HG02970 (cell line): ENCODE results near the gene HPN.

Experiments used
- ATAC-seq: cut with Tn5 transposase; IDR thresholded peaks from one replicate; pipeline ENCODE4 v1.9.1; 2021; ENCODE audit warnings: mild to moderate bottlenecking, moderate library complexity, moderate number of reproducible peaks; ENCODE audit not compliant: unreplicated experiment, low FRiP score

The HPN gene

GRCh38 chr19:35060160-35060855 lies 18.8 kb downstream of the HPN start:
- ATAC-seq, result no peak

DNA sequence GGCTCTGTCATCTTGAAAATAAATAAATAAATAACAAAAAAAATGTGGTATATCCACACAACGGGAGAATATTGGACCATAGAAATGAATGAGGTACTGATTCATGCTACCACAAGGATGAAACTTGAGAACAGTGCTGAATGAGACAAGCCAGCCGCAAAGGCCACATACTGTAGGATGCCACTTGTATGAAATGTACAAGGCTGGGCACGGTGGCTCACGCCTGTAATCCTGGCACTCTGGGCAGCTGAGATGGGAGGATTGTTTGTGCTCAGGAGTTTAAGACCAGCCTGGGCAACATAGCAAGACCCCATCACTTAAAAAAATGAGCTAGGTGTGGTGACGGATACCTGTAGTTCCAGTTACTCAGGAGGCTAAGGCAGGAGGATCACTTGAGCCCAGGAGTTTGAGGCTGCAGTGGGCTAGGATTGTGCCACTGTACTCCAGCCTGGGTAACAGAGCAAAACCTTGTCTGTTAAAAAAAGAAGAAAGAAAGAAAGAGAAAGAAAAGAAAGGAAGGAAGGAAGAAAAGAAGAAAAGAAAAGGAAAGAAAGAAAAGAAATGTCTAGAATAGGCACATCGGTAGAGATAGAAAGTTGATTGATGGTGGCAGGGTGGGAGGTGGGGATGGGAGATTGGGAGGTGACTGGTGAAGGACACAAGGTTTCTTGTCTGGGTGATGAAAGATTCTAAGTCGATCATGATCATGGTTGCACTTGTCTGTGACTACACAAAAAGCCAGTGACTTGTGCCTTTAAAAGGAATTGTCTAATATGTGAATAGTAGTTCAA lies 20.3 kb downstream of the HPN start:
- no peak for ATAC-seq

GRCh38 chr19:35062942-35063341 lies 21.4 kb downstream of the HPN start:
- no peak for ATAC-seq

- ATAC-seq, result no peak
Measured at GRCh38 chr19:35063940-35064818, 22.7 kb downstream of the HPN start.

DNA sequence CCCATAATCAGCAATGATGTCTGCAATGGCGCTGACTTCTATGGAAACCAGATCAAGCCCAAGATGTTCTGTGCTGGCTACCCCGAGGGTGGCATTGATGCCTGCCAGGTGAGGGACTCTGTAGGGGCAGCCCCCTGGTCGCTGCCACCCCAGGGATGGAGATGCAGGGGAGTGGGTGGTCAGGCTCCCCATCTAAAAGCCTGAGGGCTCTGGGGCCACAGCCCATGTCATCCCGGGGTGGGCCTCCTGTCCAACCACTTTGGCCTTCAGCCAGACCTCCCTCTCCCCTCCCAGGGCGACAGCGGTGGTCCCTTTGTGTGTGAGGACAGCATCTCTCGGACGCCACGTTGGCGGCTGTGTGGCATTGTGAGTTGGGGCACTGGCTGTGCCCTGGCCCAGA lies 24.1 kb downstream of the HPN start:
- no peak for ATAC-seq

- no peak for ATAC-seq
Measured at GRCh38 chr19:35066121-35066520, 24.6 kb downstream of the HPN start.

DNA sequence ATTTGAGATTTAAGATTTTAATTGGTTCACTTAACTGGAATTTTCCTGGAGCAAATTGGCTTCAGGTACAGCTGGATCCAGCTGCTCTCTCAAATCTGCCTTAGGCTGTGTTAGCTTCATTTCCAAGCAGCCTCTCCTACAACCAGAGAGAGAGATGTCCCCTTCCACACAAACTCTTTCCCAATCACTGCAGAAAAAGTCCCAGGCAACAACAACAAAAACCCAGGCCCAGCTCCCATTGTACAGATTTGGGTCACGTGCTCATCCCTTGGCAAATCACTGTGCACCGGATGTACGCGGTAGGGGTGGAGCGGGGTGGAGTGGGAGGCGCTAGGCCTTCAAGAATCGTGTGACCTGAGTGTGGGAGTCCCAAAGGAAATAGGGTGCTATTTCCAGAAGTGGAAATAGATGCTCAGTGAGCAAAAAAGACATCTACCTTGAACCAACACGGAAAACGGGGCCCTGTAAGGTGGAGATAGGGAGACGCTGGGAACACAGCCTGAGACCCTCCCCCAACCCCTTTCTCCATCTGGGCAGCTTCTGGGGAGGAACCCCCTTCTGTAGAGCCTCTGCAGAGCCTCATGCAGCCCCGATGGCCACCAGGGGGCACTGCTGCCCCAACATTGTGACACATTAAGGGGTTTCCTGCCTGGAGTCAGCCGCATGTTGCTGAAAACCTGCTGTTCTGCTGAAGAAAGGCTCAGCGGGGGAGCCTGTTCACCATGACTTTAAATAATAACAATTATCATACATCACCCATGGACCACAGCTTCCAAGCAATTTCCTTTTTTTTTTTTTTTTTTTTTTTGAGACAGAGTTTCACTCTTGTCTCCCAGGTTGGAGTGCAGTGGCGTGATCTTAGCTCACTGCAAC lies 25.4 kb downstream of the HPN start:
- peak; percentile 71 for ATAC-seq

GRCh38 chr19:35068941-35069634 lies 27.6 kb downstream of the HPN start:
- ATAC-seq, result no peak

DNA sequence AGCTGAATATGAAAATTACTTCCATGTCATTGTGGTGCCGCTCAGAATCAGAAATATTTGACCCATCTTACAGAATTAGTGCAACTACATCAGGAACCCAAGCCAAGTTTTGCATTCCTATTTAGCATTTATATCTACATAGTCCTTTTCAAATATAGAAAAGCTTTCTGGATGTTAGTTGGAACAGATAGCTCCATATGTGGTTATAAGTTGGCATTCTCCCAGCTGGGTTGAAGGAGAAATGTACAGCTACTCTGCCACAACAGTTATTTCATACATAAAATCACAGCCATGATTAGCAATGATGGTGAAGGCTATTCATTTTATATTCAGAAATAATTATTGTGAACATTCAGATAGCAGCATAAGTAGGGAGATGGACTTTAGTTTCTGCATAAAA lies 28.2 kb downstream of the HPN start:
- no peak for ATAC-seq

DNA sequence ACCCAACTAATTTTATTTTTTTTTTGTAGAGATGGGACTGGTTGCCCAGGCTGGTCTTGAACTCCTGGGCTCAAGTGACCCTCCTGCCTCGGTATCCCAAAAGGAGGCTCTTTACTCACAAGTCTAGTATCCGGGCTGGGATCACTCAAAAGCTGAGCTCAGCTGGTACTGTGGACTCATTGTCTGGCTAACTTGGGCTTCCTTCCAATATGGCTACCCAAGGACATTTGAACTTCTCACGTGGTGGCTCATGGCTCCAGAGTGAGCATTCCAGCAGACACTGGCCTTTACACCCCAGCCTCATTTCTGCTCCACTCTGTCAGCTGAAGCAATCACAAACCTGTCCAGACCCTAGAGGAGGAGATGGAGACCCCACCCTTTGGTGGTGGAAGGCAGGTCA lies 28.9 kb downstream of the HPN start:
- no peak for ATAC-seq

DNA sequence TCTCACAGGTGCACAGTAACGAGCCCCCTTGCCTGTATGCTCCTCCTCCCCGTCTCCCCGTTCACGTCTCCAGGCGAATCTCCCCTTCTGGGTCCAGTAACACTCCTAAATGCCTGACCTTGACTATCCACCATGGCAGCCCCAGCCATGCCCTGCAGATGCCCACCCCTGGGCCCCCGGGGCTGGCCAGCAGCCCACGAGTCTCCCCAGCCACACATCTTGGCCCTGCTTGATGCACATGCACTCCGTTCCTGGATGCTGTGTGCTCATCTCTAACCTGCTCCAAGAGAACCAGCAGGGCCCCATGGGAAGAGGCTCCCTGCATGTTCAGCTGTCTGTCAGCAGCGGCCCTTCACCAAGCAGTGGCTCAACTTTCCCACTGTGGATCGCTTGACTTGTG lies 32.0 kb downstream of the HPN start:
- no peak for ATAC-seq

- ATAC-seq, result no peak
Measured at GRCh38 chr19:35073941-35074340, 32.4 kb downstream of the HPN start.

DNA sequence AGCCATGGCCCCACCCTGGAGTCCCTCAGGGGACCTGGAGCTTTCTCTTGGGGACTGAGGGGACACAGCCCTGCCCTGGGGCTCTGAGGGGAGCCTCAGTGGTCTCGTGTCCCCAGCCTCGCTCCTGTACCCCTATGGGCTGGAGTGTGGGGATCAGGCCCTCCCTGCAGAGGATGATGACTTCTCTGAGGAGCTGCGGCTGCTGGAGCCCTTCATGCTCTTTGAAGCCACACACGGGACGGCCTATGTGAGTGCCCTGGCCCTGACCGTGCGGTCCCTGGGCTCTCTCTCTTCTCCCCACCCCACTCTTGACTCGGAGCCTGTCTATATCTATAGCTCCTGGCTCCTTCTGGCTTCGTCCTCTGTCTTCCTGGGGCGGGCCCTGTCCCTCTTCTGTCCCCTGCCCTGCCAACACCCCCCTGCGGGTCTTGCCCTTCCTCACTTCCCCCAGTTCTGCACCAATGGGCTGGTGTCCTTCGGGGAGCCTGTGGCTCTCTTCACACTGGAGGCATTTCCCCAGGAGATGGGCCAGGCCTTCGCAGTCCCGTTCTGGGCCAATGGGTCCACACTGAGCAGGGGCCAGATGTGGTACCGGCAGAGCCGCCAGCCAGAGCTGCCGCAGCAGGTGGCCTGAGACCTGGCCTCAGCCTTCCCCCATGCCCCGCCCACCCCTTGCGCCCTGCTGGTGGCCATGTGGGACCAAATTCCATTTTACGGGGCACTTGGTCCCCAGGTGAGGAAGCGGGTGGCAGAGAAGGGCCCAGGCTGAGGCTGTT lies 33.1 kb downstream of the HPN start:
- ATAC-seq, result no peak

- no peak for ATAC-seq
Measured at GRCh38 chr19:35075202-35076025, 33.9 kb downstream of the HPN start.

- ATAC-seq, result no peak
Measured at GRCh38 chr19:35076026-35076370, 34.5 kb downstream of the HPN start.

GRCh38 chr19:35076657-35077056 lies 35.1 kb downstream of the HPN start:
- ATAC-seq, result no peak

GRCh38 chr19:35077411-35078223 lies 36.1 kb downstream of the HPN start:
- no peak for ATAC-seq
